Measurements from ENCODE around the gene ZFAND3.
"Not testable (repeated sequence)": the region's sequence is repeated elsewhere in the genome, so short reads cannot be mapped to it uniquely, and the experiment has no call there.

The ZFAND3 gene

GRCh38 chr6:37866590-37867507, 47.3 kb downstream of the ZFAND3 start:
- no peak for DNase-seq

- no peak for DNase-seq
These were observed 48.4 kb downstream of the ZFAND3 start for GRCh38 chr6:37867756-37868446.

DNA sequence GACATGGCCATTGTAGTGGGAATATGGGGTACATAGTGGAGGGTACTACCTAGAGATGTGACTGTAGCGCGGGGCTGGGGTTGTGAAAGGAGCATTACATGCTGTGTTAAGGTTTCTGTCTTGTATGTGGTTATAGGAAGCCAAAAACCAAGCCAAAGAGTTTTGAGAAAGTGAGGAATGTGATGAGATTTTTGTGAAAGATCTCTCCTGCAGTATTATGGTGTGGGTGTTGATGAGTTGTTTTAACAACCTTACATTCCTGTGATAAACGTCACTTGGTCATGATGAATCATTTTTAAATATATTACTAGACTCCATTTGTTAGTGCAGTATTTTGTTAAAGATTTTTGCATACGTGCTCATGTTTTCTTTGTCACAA, 48.9 kb downstream of the ZFAND3 start:
- no peak for DNase-seq

DNA sequence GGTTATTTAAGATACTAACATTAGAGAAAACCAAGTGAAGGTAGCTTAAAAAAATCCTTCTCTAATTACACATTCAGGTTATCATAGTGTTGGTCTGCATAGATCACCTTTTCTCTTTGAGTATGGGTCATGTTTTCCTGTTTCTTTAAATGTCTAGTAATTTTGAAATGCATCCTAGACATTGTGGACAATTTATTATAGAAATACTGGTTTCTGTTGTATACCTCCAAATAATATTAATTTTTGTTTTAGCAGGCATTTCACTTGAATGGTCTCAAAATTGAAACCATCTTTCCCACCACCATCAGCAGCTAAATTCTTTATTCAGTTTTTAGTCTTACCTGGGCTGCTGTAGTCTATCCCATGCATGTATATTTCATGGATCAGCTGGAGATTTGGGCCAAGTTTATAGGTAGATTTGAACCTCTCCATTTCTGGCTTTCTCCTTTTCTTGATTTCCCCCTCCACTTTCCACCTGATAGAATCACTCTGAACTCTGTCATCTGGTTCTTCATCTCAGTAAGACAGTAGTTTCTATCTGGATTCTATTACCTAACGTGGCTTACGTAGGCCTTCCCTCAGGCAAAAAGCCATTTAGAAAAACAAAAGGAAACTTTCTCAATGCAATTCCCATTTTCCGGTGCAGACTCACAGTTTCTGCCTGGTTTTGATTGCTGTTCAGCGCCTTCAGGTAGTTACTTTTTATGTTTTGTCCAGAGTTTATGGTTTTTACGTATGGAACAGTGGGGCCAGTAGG, 52.3 kb downstream of the ZFAND3 start:
- no peak for DNase-seq

DNA sequence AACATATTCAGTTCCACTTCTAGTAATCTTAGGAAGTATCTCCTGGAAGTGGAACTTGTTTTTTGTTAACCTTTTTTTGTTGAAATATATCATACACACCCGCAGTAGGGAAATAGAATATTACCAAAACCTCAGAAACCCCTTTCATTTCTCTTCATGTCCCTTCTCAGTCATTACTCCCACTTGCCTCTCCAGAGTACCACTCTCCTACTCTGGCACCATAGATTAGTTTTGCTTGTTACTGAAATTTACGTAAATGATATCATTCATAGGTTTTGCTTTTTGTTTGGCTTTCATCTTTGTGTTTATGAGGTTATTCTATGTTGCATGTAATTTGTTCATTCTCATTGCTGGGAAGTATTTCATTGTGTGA, 52.8 kb downstream of the ZFAND3 start:
- no peak for DNase-seq

- DNase-seq = no peak
These were observed 55.2 kb downstream of the ZFAND3 start for GRCh38 chr6:37874726-37875125.

GRCh38 chr6:37875561-37876309, 56.2 kb downstream of the ZFAND3 start:
- DNase-seq = no peak

GRCh38 chr6:37876843-37877242, 57.3 kb downstream of the ZFAND3 start:
- DNase-seq = no peak

DNA sequence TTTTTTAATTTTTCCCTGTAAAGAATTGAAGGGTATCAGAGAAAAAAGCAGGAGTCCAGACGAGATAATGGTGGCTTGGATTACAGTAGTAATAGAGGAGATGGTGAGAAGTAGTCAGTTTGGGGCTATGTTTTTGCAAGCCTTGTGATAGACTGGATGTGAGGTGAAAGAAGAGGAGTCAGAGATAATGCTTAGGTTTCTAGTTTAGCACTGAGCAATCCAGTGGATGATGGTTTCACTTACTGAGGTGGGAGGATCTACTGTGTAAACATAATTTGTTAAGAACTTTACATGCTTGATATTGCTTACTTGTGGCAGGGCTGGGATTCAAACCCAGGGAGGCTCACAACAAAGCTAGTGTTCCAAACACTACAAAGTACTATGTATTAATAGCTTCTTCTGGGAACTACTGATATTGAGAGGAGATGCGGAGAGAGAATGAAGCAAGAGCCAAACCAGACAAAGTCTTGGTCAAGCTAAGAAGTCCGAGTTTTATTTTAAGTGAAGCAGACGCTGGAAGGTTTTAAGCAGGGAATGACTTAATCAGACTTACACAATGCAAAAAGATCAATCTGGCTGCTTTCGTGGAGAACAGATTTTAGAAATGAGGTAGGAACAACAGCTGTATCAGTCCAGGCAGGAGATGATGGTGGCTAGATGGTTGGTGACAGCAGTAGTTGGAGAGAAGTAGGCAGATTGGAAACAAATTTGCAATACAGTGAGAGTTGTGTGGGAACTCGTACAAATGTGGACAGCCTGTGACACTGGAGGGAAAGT, 58.0 kb downstream of the ZFAND3 start:
- DNase-seq = no peak

- DNase-seq = no peak
These were observed 58.7 kb downstream of the ZFAND3 start for GRCh38 chr6:37878150-37878710.

- not testable (repeated sequence) for DNase-seq
These were observed 61.1 kb downstream of the ZFAND3 start for GRCh38 chr6:37880602-37881001.

GRCh38 chr6:37882292-37882691, 62.8 kb downstream of the ZFAND3 start:
- no peak for DNase-seq

DNA sequence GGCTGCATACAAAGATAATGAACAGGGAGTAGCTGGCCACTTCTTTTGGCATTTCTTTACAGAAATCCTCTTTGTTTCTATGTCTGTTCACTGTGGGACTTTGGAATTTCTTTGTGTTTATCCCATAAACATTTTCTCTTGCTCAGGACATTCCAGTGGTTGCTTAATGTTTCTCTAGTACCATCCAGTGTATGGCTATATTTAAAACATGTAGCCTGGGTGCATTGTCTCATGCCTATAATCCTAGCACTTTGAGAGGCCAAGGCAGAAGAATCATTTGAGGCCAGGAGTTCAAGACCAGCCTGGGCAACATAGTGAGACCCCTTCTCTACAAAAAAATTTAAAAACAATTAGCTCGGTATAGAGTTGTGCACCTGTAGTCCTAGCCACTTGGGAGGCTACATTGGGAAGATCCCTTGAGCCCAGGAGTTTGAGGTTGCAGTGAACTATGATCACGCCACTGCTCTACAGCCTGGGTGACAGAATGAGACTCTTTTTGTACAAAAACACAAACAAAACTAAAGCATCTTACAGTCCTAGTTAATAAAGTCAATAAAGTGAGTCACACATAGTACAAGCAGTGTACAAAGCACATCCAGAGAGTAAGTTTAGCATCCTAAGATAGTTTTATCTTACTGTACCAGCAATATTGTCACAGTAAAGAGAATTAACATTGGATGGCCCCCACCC, 63.3 kb downstream of the ZFAND3 start:
- no peak for DNase-seq

- DNase-seq = no peak
These were observed 65.0 kb downstream of the ZFAND3 start for GRCh38 chr6:37884548-37884947.

DNA sequence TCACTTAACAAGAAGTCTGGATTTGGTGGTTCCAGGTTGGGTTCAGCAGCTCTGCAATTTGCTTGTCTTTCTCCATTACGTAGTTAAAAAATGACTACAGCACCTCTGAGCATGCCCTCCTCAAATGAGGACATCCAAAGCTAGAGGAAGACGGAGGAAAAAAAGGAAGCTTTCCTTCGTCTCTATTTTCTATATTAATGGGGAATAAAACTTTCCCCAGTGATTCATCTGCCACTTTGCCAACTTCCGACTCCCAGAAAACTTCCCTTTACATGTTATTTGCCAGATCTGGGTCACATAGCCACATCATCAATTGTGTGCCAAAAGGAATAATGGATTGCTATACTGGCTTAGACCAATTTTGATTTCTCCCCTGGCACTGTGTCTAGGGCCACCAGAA, 69.5 kb downstream of the ZFAND3 start:
- DNase-seq = no peak

- no peak for DNase-seq
These were observed 70.0 kb downstream of the ZFAND3 start for GRCh38 chr6:37889486-37889885.

- DNase-seq = no peak
These were observed 71.5 kb downstream of the ZFAND3 start for GRCh38 chr6:37891072-37891471.

- no peak for DNase-seq
These were observed 73.7 kb downstream of the ZFAND3 start for GRCh38 chr6:37893257-37893656.

DNA sequence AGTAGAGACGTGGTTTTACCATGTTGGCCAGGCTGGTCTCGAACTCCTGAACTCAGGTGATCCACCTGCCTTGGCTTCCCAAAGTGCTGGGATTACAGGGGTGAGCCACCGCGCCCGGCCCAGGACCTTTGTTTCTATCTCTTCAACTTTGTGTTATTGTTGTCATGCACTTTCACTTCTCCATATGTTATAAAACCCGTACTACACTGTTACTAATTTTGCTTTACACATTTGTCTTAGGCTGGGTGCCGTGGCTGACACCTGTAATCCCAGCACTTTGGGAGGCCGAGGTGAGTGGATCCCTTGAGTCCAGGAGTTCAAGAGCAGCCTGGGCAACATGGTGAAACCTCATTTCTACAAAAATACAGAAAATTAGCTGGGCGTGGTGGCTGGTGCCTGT, 74.2 kb downstream of the ZFAND3 start:
- DNase-seq = not testable (repeated sequence)

GRCh38 chr6:37894585-37894984, 75.1 kb downstream of the ZFAND3 start:
- DNase-seq = no peak

GRCh38 chr6:37897321-37897720, 77.8 kb downstream of the ZFAND3 start:
- DNase-seq = no peak

Measured in NCI-H2107 (cell line).